Choroid plexus epithelial cell (primary cell): ENCODE measurements around the gene ADORA2A.

ENCODE experiments used
- DNase-seq: peaks from one replicate; pipeline ENCODE4 v3.0.0-alpha.2; 2010; ENCODE audit warnings: low read depth
- H3K4me3 ChIP-seq: 2 replicates; pipeline ENCODE4 v1.5.1; 2011; ENCODE audit warnings: low read depth, mild to moderate bottlenecking, control low read depth, low read length, moderate library complexity
- CTCF ChIP-seq: conservative IDR thresholded peaks from 2 replicates; pipeline ENCODE4 v1.5.1; 2011; ENCODE audit warnings: low read depth, mild to moderate bottlenecking, control low read depth, inconsistent platforms, low read length, moderate library complexity

ADORA2A gene

GRCh38 chr22:24408630-24409029 is 18.8 kb upstream of the ADORA2A start:
- no peak for DNase-seq
- no peak overlapping the region for H3K4me3 ChIP-seq
- TF ChIP-seq CTCF: no peak

DNA sequence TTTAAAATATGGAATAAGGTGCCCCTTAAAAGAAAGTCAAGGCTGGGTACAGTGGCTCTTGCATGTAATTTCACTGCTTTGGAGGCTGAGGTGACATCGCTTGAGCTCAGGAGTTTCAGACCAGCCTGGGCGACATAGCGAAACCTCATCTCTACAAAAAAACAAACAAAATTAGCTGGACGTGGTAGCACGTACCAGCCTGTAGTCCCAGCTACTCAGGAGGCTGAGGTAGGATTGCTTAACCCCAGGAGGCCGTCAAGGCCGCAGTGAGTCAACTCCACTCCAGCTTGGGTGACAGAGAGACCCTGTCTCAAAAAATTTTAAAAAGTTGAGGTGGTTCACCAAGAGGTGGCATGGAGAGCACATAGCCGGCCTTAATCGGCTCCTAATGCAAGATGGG is 17.7 kb upstream of the ADORA2A start:
- DNase-seq: peak; percentile 36
- TF ChIP-seq CTCF: no peak
- H3K4me3 ChIP-seq: no peak overlapping the region

DNA sequence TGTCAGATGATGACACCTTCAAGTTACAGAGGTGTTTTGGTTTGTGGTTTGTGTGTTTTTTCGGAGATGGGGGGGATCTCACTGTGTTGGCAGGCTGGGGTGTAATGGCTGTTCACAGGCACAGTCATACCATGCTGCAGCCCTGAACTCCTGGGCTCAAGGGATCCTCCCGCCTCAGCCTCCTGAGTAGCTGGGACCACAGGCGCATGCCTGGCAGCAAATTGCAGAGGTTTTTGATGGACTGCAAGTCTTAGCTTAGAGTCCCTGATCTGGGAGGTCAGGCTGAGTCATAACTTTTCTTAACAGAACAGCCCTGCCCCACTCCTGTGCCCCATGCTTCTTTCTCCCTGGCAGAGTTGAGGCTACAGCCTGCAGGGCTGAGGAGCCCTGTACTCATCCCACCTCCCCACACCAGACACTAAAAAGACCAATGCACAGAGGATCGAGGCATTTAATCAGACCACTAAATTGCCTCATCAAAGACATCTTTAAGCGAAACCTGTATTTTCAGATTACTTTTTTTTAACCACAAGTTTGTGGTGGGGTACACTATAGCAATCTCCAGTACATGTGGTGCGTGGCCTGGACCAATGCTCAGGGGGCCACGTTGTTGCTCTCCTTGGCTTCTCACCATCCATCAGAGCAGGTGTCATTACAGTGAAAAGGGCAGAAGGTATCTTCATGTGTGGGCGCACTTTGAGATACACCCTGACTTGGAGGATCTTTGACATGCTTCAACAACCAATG is 17.1 kb upstream of the ADORA2A start:
- H3K4me3 ChIP-seq: no peak overlapping the region
- no peak for TF ChIP-seq CTCF
- DNase-seq: peak; percentile 57

GRCh38 chr22:24411256-24412004 is 16.0 kb upstream of the ADORA2A start:
- no peak overlapping the region for H3K4me3 ChIP-seq
- TF ChIP-seq CTCF: no peak
- DNase-seq: no peak

DNA sequence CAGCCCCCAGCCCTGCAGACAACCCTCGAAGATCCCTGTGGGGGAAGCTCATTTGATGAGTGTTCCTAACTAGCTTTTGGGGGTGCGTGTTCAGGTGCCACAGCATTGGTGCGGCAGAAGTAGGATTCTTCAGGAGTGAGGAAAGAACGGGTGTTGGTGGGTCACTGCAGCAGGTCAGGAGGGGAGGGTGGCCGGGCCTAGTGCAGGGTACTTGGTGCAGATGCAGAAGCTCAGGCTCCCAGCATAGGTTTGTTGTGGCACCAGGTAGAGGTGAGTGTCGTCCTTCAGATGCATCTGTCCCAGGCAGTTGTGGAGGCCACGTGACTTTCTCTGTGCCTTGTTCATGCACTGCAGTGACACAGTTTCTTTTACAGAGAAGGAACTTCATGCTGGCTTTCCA is 15.1 kb upstream of the ADORA2A start:
- H3K4me3 ChIP-seq: no peak overlapping the region
- no peak for DNase-seq
- TF ChIP-seq CTCF: no peak

- TF ChIP-seq CTCF: no peak
- no peak overlapping the region for H3K4me3 ChIP-seq
Measured at GRCh38 chr22:24413271-24413670, 14.1 kb upstream of the ADORA2A start.

More at GRCh38 chr22:24413271-24413670, 14.1 kb upstream of the ADORA2A start:
- DNase-seq: no peak
